22Rv1 (cell line): ENCODE results near the gene WHRN.

Experiments
- ZFX ChIP-seq: fragments of 450-650 bp; IDR thresholded peaks from 2 replicates; pipeline ENCODE4 v1.6.1; 2017; ENCODE audit warnings: antibody characterized with exemption, borderline replicate concordance
- TF ChIP-seq, protein P1 (sequence below): fragments of 450-650 bp; IDR thresholded peaks from 2 replicates; pipeline ENCODE4 v1.5.1; 2017; ENCODE audit warnings: mild to moderate bottlenecking

GRCh38 chr9:114518599-114519022 lies 13.3 kb upstream of the WHRN start:
- TF ChIP-seq, protein P1, sequence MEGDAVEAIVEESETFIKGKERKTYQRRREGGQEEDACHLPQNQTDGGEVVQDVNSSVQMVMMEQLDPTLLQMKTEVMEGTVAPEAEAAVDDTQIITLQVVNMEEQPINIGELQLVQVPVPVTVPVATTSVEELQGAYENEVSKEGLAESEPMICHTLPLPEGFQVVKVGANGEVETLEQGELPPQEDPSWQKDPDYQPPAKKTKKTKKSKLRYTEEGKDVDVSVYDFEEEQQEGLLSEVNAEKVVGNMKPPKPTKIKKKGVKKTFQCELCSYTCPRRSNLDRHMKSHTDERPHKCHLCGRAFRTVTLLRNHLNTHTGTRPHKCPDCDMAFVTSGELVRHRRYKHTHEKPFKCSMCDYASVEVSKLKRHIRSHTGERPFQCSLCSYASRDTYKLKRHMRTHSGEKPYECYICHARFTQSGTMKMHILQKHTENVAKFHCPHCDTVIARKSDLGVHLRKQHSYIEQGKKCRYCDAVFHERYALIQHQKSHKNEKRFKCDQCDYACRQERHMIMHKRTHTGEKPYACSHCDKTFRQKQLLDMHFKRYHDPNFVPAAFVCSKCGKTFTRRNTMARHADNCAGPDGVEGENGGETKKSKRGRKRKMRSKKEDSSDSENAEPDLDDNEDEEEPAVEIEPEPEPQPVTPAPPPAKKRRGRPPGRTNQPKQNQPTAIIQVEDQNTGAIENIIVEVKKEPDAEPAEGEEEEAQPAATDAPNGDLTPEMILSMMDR = no peak
- TF ChIP-seq ZFX = no peak
